ENCODE data around the gene SMIM5.

Gene SMIM5

GRCh38 chr17:75627094-75627493 lies 6.1 kb upstream of the SMIM5 start:
- H3K9ac ChIP-seq (ENCODE audit: low read length), result no peak overlapping the region
- no peak overlapping the region for H3K4me3 ChIP-seq (ENCODE audit: low read length)
- TF ChIP-seq CTCF (IDR thresholded peaks at IDR 0.05; ENCODE audit: low read depth, low read length), result no peak
- H3K4me2 ChIP-seq (ENCODE audit: low read length), result no peak overlapping the region
- H3K27ac ChIP-seq (ENCODE audit: low read length), result no peak overlapping the region
- H3K27me3 ChIP-seq (ENCODE audit: low read depth, low read length), result no peaks in the 10 kb centered on the region
- no peaks in the 10 kb centered on the region for H4K20me1 ChIP-seq (ENCODE audit: insufficient read depth, low read length)
- peaks cover 3% of the 10 kb centered on the region for H3K36me3 ChIP-seq (replicated peaks; ENCODE audit: low read depth, low read length)
- H2AFZ ChIP-seq (ENCODE audit: low read depth, low read length), result no peak overlapping the region
- no peaks in the 10 kb centered on the region for H3K79me2 ChIP-seq (ENCODE audit: low read length)
- H3K4me1 ChIP-seq (ENCODE audit: low read length), result no peaks in the 10 kb centered on the region
- no peaks in the 10 kb centered on the region for H3K9me3 ChIP-seq (ENCODE audit: insufficient read depth, low read length)

GRCh38 chr17:75628425-75628824 lies 4.8 kb upstream of the SMIM5 start:
- TF ChIP-seq EZH2phosphoT487 (IDR thresholded peaks at IDR 0.05; ENCODE audit: low read depth) (no peak), CTCF (IDR thresholded peaks at IDR 0.05; ENCODE audit: low read depth, low read length) (no peak)
- H3K4me2 ChIP-seq (ENCODE audit: low read length), result no peak overlapping the region
- H4K20me1 ChIP-seq (ENCODE audit: insufficient read depth, low read length), result no peaks in the 10 kb centered on the region

GRCh38 chr17:75629157-75629556 lies 4.1 kb upstream of the SMIM5 start:
- H3K79me2 ChIP-seq (ENCODE audit: low read length), result no peaks in the 10 kb centered on the region
- H3K4me2 ChIP-seq (ENCODE audit: low read length), result no peak overlapping the region
- TF ChIP-seq CTCF (IDR thresholded peaks at IDR 0.05; ENCODE audit: low read depth, low read length), result no peak
- no peak for TF ChIP-seq EZH2phosphoT487 (IDR thresholded peaks at IDR 0.05; ENCODE audit: low read depth)
- H3K9me3 ChIP-seq (ENCODE audit: insufficient read depth, low read length), result no peaks in the 10 kb centered on the region
- H3K36me3 ChIP-seq (replicated peaks; ENCODE audit: low read depth, low read length), result peaks cover 6% of the 10 kb centered on the region
- no peaks in the 10 kb centered on the region; the same call in 1 of the 2 replicates for H4K20me1 ChIP-seq (ENCODE audit: insufficient read depth, low read length)
- H3K27ac ChIP-seq (ENCODE audit: low read length), result no peak overlapping the region
- no peak overlapping the region for H3K9ac ChIP-seq (ENCODE audit: low read length)
- H3K4me3 ChIP-seq (ENCODE audit: low read length), result no peak overlapping the region
- no peaks in the 10 kb centered on the region for H3K27me3 ChIP-seq (ENCODE audit: low read depth, low read length)
- no peak overlapping the region for H2AFZ ChIP-seq (ENCODE audit: low read depth, low read length)
- peaks cover 14% of the 10 kb centered on the region for H3K4me1 ChIP-seq (ENCODE audit: low read length)

More at GRCh38 chr17:75628425-75628824, 4.8 kb upstream of the SMIM5 start:
- Histone ChIP-seq H3K4me1 (ENCODE audit: low read length) (peaks cover 7% of the 10 kb centered on the region), H3K27me3 (ENCODE audit: low read depth, low read length) (no peaks in the 10 kb centered on the region), H3K27ac (ENCODE audit: low read length) (no peak overlapping the region), H3K9ac (ENCODE audit: low read length) (no peak overlapping the region), H3K4me3 (ENCODE audit: low read length) (no peak overlapping the region), H3K9me3 (ENCODE audit: insufficient read depth, low read length) (no peaks in the 10 kb centered on the region), H3K36me3 (replicated peaks; ENCODE audit: low read depth, low read length) (peaks cover 6% of the 10 kb centered on the region), H2AFZ (ENCODE audit: low read depth, low read length) (no peak overlapping the region), H3K79me2 (ENCODE audit: low read length) (no peaks in the 10 kb centered on the region)

- no peaks in the 10 kb centered on the region for H3K27me3 ChIP-seq (ENCODE audit: low read depth, low read length)
- TF ChIP-seq EZH2phosphoT487 (IDR thresholded peaks at IDR 0.05; ENCODE audit: low read depth), result no peak
- no peak for TF ChIP-seq CTCF (IDR thresholded peaks at IDR 0.05; ENCODE audit: low read depth, low read length)
- H3K4me3 ChIP-seq (ENCODE audit: low read length), result no peak overlapping the region
- H4K20me1 ChIP-seq (ENCODE audit: insufficient read depth, low read length), result no peaks in the 10 kb centered on the region; the same call in 1 of the 2 replicates
- H3K79me2 ChIP-seq (ENCODE audit: low read length), result no peaks in the 10 kb centered on the region
- H3K9ac ChIP-seq (ENCODE audit: low read length), result no peak overlapping the region
- H3K27ac ChIP-seq (ENCODE audit: low read length), result no peak overlapping the region
- peaks cover 6% of the 10 kb centered on the region for H3K36me3 ChIP-seq (replicated peaks; ENCODE audit: low read depth, low read length)
- no peak overlapping the region for H2AFZ ChIP-seq (ENCODE audit: low read depth, low read length)
- peaks cover 16% of the 10 kb centered on the region for H3K4me1 ChIP-seq (ENCODE audit: low read length)
- no peak overlapping the region for H3K4me2 ChIP-seq (ENCODE audit: low read length)
- no peaks in the 10 kb centered on the region for H3K9me3 ChIP-seq (ENCODE audit: insufficient read depth, low read length)
Observed at GRCh38 chr17:75630071-75630917, 2.9 kb upstream of the SMIM5 start.
